Upper lobe of right lung (tissue), 1 donor: ENCODE measurements around the gene SF3B2. TPM values are rescaled to one million over a fixed set of nuclear protein-coding genes. Genes with fewer than 3 reads are reported as not detected.
"Not testable (repeated sequence)": the region's sequence is repeated elsewhere in the genome, so short reads cannot be mapped to it uniquely, and the experiment has no call there.

Experiments used
- ATAC-seq: fragments of 200-7000 bp; cut with Tn5 transposase; one replicate; pipeline ENCODE4 v1.9.1; 2020; ENCODE audit warnings: mild to moderate bottlenecking, moderate library complexity
- DNase-seq: peaks from one replicate; pipeline ENCODE4 v3.0.0-alpha.2; 2020
- H3K27ac ChIP-seq: fragments of 200-600 bp; one replicate; pipeline ENCODE4 v1.8.0; 2022
- H3K27me3 ChIP-seq: fragments of 200-600 bp; one replicate; pipeline ENCODE4 v1.8.0; 2022; ENCODE audit warnings: mild to moderate bottlenecking
- H3K36me3 ChIP-seq: fragments of 200-600 bp; one replicate; pipeline ENCODE4 v1.8.0; 2022
- H3K4me1 ChIP-seq: fragments of 200-600 bp; one replicate; pipeline ENCODE4 v1.8.0; 2022
- H3K4me3 ChIP-seq: fragments of 200-600 bp; one replicate; pipeline ENCODE4 v1.8.0; 2022; ENCODE audit warnings: mild to moderate bottlenecking
- H3K9me3 ChIP-seq: fragments of 200-600 bp; one replicate; pipeline ENCODE4 v1.8.0; 2022
- intact Hi-C: fragments of 100-400 bp; cut with DNase I; formaldehyde crosslinking; loops from one replicate; pipeline ENCODE4 v1.11.0; 2022
- total RNA-seq: library from RNA; stranded (reverse); fragmentation: NEBNext Ultra II Directional; extraction: Animal tissue kit (Norgen Biotek cat#: 25700); gene quantifications from one replicate; pipeline ENCODE4 v1.2.1, GENCODE V29; 2021
- TF ChIP-seq, protein P1 (sequence below): fragments of 200-600 bp; IDR thresholded peaks from one replicate; pipeline ENCODE4 v1.8.0; 2022; ENCODE audit warnings: antibody characterized with exemption
- donor health status: DM: no; HTN: yes; CAD: no; lungs with severe emphysema.

Gene SF3B2
- total RNA-seq, 1 donor from 2014 or later = 149 TPM

DNA sequence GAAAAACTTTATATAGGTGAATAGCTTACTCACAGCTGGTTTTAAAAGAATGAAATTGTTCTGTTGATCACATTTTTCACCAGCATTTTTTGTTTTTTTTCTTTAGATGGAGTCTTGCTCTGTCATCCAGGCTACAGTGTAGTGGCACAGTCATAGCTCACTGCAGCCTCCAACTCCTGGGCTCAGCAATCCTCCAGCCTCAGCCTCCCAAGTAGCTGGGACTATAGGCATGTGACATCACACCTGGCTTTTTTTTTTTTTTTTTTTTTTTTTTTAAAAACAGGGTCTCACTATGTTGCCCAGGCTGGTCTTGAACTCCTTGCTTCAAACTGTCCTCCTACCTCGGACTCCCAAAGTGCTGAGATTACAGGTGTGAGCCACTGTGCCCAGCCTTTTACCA is 21.5 kb downstream of the SF3B2 start:
- TF ChIP-seq, protein P1, sequence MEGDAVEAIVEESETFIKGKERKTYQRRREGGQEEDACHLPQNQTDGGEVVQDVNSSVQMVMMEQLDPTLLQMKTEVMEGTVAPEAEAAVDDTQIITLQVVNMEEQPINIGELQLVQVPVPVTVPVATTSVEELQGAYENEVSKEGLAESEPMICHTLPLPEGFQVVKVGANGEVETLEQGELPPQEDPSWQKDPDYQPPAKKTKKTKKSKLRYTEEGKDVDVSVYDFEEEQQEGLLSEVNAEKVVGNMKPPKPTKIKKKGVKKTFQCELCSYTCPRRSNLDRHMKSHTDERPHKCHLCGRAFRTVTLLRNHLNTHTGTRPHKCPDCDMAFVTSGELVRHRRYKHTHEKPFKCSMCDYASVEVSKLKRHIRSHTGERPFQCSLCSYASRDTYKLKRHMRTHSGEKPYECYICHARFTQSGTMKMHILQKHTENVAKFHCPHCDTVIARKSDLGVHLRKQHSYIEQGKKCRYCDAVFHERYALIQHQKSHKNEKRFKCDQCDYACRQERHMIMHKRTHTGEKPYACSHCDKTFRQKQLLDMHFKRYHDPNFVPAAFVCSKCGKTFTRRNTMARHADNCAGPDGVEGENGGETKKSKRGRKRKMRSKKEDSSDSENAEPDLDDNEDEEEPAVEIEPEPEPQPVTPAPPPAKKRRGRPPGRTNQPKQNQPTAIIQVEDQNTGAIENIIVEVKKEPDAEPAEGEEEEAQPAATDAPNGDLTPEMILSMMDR = no peak
- no peak overlapping the region for H3K4me3 ChIP-seq
- H3K4me1 ChIP-seq = peaks cover 17% of the 10 kb centered on the region
- no peaks in the 10 kb centered on the region for H3K27me3 ChIP-seq
- intact Hi-C loops = no loop called here
- H3K27ac ChIP-seq = no peak overlapping the region
- ATAC-seq = no peak
- H3K36me3 ChIP-seq = peaks cover 12% of the 10 kb centered on the region
- no peak for DNase-seq
- no peaks in the 10 kb centered on the region for H3K9me3 ChIP-seq

- Histone ChIP-seq H3K27me3 (no peaks in the 10 kb centered on the region), H3K4me3 (no peak overlapping the region), H3K9me3 (no peaks in the 10 kb centered on the region), H3K4me1 (peaks cover 10% of the 10 kb centered on the region), H3K36me3 (peaks cover 8% of the 10 kb centered on the region), H3K27ac (no peak overlapping the region)
- TF ChIP-seq, protein P1 = no peak
- intact Hi-C loops = no loop called here
- ATAC-seq = no peak
- DNase-seq = no peak
These were observed 23.1 kb downstream of the SF3B2 start for GRCh38 chr11:66075273-66075672.

DNA sequence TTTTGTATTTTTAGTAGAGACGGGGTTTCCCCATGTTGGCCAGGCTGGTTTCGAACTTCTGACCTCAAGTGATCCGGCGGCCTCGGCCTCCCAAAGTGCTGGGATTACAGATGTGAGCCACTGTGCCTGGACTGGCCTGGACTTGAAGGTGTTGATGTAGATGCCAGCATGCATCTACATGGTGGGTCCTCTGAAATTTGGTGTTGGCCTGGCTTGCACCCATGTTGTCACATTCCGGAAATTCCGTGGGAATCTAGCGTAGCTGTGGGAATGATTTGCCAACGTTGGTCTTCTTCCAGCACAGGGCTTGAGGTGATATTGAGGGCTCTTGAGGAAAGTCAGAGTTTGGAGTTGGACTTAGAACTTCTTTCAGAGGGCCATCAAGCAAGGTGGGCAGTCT is 24.4 kb downstream of the SF3B2 start:
- ATAC-seq (peak; percentile 12), DNase-seq (no peak)
- Histone ChIP-seq H3K27me3 (no peaks in the 10 kb centered on the region), H3K36me3 (peaks cover 8% of the 10 kb centered on the region), H3K27ac (no peak overlapping the region), H3K9me3 (no peaks in the 10 kb centered on the region), H3K4me1 (peaks cover 17% of the 10 kb centered on the region), H3K4me3 (no peak overlapping the region)
- intact Hi-C loops = no loop called here
- TF ChIP-seq, protein P1 = no peak

GRCh38 chr11:66077927-66078326 is 25.8 kb downstream of the SF3B2 start:
- Histone ChIP-seq H3K4me1 (peaks cover 26% of the 10 kb centered on the region), H3K4me3 (no peak overlapping the region), H3K36me3 (peaks cover 8% of the 10 kb centered on the region), H3K9me3 (no peaks in the 10 kb centered on the region), H3K27me3 (no peaks in the 10 kb centered on the region), H3K27ac (no peak overlapping the region)
- ATAC-seq (no peak), DNase-seq (no peak)
- TF ChIP-seq, protein P1 = no peak
- intact Hi-C loops = no loop called here

DNA sequence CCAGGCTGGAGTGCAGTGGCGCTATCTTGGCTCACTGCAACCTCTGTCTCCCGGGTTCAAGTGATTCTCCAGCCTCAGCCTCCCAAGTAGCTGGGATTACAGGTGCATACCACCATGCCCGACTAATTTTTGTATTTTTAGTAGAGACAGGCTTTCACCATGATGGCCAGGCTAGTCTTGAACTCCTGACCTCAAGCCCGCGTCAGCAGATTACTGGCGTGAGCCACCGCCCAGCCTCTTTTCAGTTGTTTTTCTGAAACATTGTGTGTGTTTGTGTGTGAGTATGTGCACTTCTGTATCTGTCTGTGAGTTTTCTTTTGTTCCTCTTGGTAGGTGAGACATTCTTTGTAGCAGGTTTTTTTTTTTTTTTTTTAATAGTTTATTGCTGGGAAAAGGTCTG is 26.8 kb downstream of the SF3B2 start:
- H3K4me3 ChIP-seq, H3K9me3 ChIP-seq, H3K27ac ChIP-seq, H3K36me3 ChIP-seq, H3K27me3 ChIP-seq, DNase-seq, ATAC-seq, intact Hi-C loops: not testable (repeated sequence)
- peaks cover 36% of the 10 kb centered on the region for H3K4me1 ChIP-seq

GRCh38 chr11:66080055-66080817 is 28.1 kb downstream of the SF3B2 start:
- DNase-seq (no peak), ATAC-seq (peak; percentile 61)
- H3K27ac ChIP-seq = peak overlapping the region; percentile 55
- no peaks in the 10 kb centered on the region for H3K36me3 ChIP-seq
- H3K9me3 ChIP-seq = no peaks in the 10 kb centered on the region
- peaks cover 45% of the 10 kb centered on the region for H3K4me1 ChIP-seq
- no peaks in the 10 kb centered on the region for H3K27me3 ChIP-seq
- TF ChIP-seq, protein P1 = no peak
- H3K4me3 ChIP-seq = no peak overlapping the region
- intact Hi-C loops = no loop called here
